Erythroblast (primary cell): Measurements from ENCODE around the gene TC2N.
"Not testable (repeated sequence)": the region's sequence is repeated elsewhere in the genome, so short reads cannot be mapped to it uniquely, and the experiment has no call there.

Experiments
- DNase-seq, 2 experiments: peaks; one replicate each; lab custom pipeline; 2025; lab: John Stamatoyannopoulos, UW
- GATA1 ChIP-seq: IDR thresholded peaks from 2 replicates; pipeline ENCODE4 v1.6.1; 2011; ENCODE audit warnings: low read depth, mild to moderate bottlenecking, control low read depth, low read length, moderate library complexity
- POLR2A ChIP-seq: IDR thresholded peaks from 2 replicates; pipeline ENCODE4 v1.6.1; 2011; ENCODE audit warnings: mild to moderate bottlenecking, low read length

Gene TC2N

DNA sequence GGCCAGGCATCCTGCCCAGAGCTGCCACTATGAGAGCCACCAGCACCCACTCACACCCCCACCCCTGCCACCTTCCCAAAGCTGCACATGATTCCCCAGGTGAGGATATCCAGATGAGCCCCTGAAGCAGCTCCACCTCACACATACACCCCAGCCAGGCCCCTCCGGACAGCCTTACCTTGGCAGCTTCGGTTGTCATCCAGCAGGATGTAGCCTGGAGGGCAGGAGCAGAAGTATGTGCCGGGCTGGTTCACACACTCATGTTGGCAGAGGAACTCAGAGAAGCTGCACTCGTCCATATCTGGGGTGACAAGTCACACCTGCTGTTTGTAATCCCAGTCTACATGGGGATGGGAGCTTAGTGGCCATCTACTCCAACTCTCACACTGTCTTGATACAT lies 15.4 kb upstream of the TC2N start:
- no peak for DNase-seq
- no peak for TF ChIP-seq GATA1
- no peak for TF ChIP-seq POLR2A

DNA sequence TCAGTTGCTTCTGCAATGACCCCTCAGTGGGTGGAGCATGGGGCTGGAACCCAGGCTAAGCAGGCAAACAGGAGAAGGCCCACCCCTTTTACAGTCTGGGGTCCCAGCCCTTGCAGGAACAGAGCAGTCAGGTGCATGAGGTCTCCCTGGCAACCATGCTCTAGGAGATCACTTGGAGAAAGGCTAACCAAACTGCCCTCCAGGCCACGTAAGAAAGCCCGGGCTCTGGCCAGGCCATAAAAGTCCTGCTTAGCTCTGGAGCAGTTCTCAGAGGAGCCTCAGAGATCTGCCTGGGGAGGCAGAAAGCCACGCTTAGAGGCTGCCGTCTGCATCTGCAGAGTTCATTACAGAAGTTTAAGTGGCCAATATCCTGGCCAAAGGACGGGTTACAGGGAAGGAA lies 15.0 kb upstream of the TC2N start:
- DNase-seq, result no peak
- TF ChIP-seq GATA1 (no peak), POLR2A (no peak)

DNA sequence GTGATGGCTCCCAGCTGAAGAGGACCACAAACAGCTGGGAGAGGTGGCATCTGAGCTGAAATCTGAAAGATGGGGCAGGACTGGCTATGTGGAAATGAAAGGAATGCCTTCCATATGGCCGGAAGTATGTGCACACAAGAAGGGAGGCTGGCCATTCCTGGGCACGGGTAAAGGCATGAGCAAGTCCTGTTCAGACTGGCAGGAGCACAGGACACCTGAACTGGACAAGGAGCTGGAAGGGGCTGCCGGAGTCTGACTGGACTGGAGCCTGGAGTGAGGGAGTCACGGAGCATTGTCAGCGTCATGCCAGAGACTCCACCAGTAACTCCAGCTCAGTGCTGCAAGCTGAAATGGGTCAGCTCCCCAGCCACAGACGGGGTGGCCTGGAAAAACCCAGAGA lies 11.9 kb upstream of the TC2N start:
- no peak for TF ChIP-seq POLR2A
- TF ChIP-seq GATA1, result no peak
- DNase-seq, result no peak

DNA sequence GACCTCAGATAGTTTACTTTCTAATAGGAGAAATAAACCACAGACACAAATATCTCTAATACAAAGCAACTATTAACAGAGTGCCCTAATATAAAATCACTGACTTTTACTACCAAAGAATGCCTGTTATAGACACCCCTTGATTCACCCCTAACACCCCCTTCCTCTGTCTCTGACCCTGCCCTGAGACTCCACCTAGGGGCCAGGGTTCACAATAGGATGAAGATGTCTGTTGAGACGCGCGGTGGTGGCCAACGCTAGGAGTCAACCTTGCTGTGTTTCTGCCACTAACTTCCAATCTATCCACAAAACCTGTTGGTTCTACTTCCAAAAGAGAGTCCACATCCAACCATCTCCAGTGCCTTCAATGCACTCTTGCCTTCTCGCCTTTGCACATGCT lies 10.9 kb upstream of the TC2N start:
- TF ChIP-seq GATA1, result no peak
- no peak for TF ChIP-seq POLR2A
- no peak for DNase-seq

DNA sequence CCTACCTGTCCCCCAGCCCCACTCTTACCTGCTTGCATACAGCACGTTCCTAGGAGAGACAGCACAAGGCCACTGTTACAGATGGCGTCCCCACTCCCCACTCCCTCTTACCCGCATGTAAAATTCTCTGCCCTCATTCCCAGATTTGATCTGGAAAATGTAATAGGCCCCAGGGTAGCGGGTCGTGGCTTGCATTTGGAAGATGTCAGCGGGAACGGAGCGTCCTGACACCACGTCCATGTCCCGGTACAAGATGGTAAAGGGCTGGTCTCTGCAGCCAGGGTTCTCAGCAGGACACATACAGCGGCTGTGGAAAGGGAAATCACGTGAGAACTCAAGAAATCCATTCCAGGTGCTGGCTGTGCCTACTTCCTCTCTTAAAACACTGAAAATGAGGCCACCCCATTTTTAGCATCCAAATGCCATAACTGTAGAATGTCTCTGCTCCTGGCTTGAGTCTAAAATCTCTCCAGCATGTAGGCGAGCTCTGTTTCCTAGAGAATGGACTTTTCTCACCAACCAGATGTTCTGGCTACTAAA lies 10.1 kb upstream of the TC2N start:
- DNase-seq, result no peak
- TF ChIP-seq POLR2A (no peak), GATA1 (no peak)

DNA sequence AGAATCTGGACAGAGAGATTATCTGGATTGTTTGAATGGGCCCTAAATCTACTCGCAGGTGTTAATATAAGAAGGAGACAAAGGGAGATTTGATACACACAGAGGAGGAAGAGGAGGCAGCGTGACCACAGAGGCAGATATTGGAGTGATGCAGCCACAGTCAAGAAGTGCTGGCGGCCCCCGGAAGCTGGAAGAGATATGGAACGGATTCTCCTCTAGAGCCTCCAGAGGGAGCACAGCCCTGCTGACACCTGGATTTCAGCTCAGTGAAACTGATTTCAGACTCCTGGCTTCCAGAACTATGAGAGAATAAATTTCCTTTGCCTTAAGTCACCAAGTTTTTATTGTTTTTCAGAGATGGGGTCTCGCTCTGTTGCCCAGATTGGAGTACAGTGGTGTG lies 9.2 kb upstream of the TC2N start:
- DNase-seq, result no peak

DNA sequence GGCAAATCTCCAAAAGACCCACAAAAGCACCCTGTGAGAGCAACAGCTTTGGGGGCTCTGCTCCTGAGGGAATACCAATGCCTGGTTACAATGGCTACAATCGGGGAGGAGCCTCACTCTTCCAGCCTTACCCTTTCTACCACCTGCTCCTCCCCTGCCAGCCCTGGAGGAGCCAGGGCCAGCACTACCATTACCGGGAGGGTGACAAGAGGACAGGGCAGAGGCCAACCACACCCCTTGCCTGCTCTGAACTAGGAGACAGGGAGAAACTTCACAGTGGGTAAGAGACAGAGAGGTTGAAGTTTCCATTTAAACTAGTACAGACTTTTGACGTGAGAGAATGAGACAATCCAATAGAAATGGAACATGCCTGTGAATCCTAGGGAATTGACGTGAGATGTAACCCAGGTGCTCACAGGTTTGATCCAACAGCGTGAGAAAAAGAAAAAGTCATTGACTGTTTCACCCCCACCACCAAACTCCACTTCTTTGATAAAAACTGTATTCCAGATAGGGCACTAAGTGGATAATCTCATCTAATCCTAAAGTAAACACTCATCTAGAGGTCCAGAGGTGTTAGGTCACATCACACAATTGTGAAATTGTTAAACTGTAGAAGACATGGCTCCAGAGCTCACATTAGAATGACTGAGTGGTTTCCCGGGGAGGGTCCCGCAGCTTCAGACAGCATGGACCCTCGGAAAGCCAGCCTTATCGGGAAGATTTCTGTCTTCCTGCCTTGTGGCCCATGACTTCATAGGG lies 8.4 kb upstream of the TC2N start:
- DNase-seq, result no peak
- no peak for TF ChIP-seq POLR2A
- TF ChIP-seq GATA1, result no peak

More for the DNA sequence above, 9.2 kb upstream of the TC2N start:
- TF ChIP-seq POLR2A (no peak), GATA1 (no peak)

DNA sequence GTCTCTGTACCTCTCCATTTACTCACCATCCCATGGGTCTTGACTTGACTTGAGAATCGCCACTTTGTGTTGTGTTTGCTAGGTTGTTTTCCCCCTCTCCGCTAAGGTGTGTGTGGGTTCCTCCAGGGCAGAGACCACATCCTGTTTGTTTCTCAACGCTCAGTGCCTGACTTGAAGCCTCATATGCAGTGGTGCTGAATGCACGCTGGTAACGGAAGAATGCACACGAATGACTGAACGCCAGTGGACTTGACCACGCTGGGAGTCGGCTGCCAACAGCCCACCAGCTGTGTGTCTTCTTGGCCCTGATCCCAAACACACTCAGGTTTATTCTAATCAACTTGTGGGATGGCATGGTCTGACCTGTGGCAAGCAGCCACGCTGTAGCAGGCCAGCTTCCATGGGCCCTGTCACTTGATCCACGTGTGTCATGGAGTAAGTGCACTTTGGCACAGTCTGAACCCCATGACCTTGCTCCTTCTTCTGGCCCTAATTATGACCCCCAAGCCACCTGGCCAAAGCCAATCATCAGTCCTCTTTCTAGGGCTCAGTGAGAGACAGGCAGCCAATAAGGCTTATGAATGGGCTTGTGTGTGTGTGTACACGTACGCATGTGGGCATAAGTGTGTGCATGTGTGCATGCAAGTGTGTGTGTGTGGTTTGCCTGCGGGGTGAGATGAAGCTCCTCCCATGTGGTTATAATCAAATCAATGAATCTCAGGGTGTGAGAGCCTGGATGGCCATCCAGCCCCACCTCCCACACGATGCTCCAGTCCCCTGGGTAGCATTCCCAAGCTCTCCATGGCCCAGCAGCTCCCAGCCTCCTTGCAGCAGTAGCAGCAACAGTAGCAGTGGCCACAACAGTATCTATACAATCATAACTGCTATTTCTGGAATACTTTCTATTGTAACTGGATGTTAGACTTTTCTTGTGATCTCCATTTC lies 6.4 kb upstream of the TC2N start:
- no peak for DNase-seq
- TF ChIP-seq GATA1 (no peak), POLR2A (no peak)

DNA sequence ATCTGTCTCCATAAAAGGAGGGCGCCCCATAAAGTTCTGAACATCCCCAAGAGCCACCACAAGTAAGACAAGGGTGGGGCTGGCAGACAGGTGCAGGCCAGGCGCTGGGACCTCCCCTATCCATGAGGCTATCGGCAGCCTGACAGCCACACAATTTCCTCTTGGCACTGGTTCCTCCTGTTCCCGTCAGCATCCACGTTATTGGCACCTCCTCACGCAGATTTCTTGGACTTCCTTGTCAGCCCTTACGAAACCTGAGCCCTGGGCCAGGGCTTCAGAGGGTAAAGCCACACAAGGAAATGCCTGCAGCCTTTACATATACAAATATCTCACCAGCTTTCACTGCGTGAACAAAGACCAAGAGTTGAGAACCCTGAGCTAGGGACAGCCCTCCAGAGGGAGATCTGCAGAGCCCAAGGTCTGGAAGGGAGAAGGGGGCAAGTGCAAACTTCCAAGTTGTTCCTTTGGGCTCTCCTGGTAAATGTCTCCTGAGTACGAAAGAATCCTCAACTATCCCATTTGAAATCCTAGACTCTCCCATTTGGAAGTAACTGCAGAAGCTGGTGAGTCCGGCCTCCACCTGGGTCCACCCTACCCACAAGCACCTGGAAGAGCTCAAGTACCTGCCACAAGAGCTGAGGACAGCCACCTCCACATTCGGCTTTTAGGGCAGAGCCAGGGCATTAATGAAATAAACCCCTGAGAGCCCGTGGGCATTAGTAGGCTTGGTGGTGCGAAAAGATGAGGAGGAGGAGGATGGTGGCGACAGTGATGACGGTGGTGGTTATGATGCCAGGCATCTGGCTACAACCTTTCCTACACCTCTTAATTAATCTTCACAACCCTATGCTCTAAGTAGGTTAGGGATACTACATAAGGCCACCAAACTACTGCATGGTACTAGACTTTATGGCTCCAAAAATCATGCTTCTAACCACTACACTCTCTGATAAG lies 5.5 kb upstream of the TC2N start:
- DNase-seq, result no peak
- TF ChIP-seq GATA1, result no peak
- TF ChIP-seq POLR2A, result no peak

DNA sequence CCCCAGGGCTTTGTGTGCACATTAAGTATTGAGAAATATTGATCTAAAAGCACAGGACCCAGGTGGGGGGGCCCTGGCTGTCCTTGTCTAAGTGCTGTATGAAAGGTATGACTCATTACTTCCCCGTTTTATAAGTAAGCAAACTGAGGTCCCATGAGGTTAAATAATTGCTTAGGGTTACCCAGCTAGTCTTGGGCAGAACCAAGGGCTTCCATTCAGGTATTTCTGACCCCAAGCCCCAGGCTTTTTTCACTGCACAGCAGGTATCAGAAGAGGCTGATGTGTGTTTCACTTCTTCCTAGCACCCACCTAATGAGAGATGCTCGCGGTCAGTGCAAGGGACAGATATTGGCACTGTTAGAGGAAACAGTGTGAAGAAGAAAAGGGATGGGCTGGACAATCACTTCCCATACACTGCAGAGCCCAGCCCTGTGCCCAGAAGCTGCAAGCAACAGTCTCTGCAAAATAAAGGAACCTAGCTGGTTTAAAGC lies 4.7 kb upstream of the TC2N start:
- TF ChIP-seq GATA1 (no peak), POLR2A (no peak)
- DNase-seq, result no peak

DNA sequence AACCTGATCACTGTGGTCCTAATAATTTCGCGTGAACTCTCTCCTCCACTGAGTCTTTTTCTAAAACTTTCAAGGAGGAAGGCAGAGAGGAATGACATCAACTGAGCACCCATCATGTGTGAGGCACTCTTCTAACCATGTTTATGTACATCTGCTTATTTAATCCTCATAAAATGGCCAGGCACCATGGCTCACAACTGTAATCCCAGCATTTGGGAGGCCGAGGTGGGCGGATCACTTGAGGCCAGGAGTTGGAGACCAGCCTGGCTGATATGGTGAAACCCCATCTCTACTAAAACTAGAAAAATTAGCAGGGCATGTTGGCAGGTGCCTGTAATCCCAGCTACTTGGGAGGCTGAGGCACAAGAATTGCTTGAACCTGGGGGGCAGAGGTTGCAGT lies 4.1 kb upstream of the TC2N start:
- DNase-seq, result not testable (repeated sequence)

DNA sequence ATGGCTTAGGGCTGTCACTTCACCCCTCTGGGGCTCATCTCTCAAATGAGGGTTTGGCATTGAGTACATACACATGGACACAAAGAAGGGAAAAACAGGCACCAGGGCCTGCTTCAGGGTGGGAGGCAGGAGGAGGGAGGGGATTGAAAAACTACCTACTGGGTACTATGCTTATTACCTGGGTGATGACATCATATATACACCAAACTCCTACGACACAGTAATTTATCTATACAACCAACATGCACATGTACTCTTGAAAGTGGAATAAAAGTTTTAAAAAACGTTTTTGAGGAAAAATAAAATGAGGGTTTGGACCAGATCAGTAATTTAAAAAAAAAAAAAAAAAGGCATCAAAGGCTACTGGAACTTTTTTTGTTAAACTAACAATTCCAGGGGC lies 3.6 kb upstream of the TC2N start:
- DNase-seq, result no peak
- TF ChIP-seq GATA1, result no peak
- no peak for TF ChIP-seq POLR2A

DNA sequence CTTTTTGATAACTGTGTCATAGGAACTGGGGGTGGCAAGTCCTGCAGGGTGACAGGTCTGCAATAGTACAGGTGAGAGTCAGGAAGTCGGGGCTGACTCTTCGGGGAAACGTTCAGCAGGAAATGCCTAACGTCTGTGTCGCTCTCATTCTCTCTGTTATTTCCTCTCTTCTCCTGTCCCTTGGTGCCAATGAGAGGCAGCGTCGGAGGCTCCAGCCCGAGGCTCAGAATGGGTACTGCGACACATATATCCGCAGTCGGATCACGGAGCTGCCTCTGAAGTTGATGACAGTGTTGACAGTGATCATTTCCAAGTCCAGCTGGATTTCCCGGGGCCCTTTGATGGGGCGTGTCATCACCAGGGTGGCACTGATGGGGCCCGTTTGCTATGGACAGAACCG lies 2.7 kb upstream of the TC2N start:
- TF ChIP-seq GATA1 (no peak), POLR2A (no peak)
- no peak for DNase-seq
